ENCODE results near the gene EDN3.

The EDN3 gene

GRCh38 chr20:59350330-59351156, 50.1 kb downstream of the EDN3 start:
- no peak overlapping the region for H2BK15ac ChIP-seq (ENCODE audit: low read length)
- DNase-seq (ENCODE audit: low spot score) = no peak
- H3K14ac ChIP-seq (ENCODE audit: low read length) = no peak overlapping the region
- no peaks in the 10 kb centered on the region for H3K9me3 ChIP-seq (replicated peaks in 1 of 2; ENCODE audit: control insufficient read depth in 2 of 2, insufficient read depth in 1 of 2, low read depth in 1 of 2, low read length in 2 of 2)
- H3K4me2 ChIP-seq (ENCODE audit: insufficient read depth, low read length, poor library complexity, severe bottlenecking) = no peak overlapping the region
- H3K79me1 ChIP-seq (ENCODE audit: low read depth, low read length) = no peaks in the 10 kb centered on the region
- no peak overlapping the region for H4K91ac ChIP-seq (ENCODE audit: low read depth, low read length, poor library complexity)
- no peak overlapping the region for H2BK120ac ChIP-seq (ENCODE audit: low read depth, low read length)
- no peak overlapping the region for H2AK5ac ChIP-seq (ENCODE audit: low read depth, low read length)
- no peaks in the 10 kb centered on the region for H3K4me1 ChIP-seq (ENCODE audit: control insufficient read depth in 2 of 2, insufficient read depth in 1 of 2, low read depth in 1 of 2, low read length in 2 of 2)
- H4K8ac ChIP-seq (ENCODE audit: low read depth, low read length) = no peak overlapping the region
- no peak overlapping the region for H3K4me3 ChIP-seq (ENCODE audit: low read length in 2 of 2)
- no peak overlapping the region for H2AFZ ChIP-seq (ENCODE audit: low read length)
- no peak overlapping the region for H3K4ac ChIP-seq (ENCODE audit: low read length)
- no peaks in the 10 kb centered on the region for H3K36me3 ChIP-seq (replicated peaks in 1 of 2; ENCODE audit: control insufficient read depth in 2 of 2, insufficient read depth in 2 of 2, low read length in 2 of 2)
- no peak overlapping the region for H3K18ac ChIP-seq (ENCODE audit: low read length)
- H3K27ac ChIP-seq (replicated peaks; ENCODE audit: low read length) = no peak overlapping the region
- no peak overlapping the region for H2BK5ac ChIP-seq (ENCODE audit: low read length)
- no CpG with 5 or more reads among the region's 10 CpGs for WGBS, 2 donors (ENCODE audit: extremely low coverage in 2 of 2, insufficient read length in 2 of 2, insufficient replicate concordance in 1 of 2)
- H3K9ac ChIP-seq (ENCODE audit: low read depth, low read length, poor library complexity) = no peak overlapping the region
- H2BK12ac ChIP-seq (ENCODE audit: low read length) = no peak overlapping the region
- H3K27me3 ChIP-seq (ENCODE audit: control insufficient read depth in 3 of 3, insufficient read depth in 3 of 3, low read depth in 1 of 3, low read length in 3 of 3) = no peaks in the 10 kb centered on the region
- no peak overlapping the region for H3K23ac ChIP-seq (ENCODE audit: low read depth, low read length, poor library complexity)

GRCh38 chr20:59351157-59352040, 51.0 kb downstream of the EDN3 start:
- Histone ChIP-seq H3K27ac (replicated peaks; ENCODE audit: low read length) (no peak overlapping the region), H2BK5ac (ENCODE audit: low read length) (no peak overlapping the region), H3K4me2 (ENCODE audit: insufficient read depth, low read length, poor library complexity, severe bottlenecking) (no peak overlapping the region), H2AFZ (ENCODE audit: low read length) (no peak overlapping the region), H4K8ac (ENCODE audit: low read depth, low read length) (no peak overlapping the region), H2AK5ac (ENCODE audit: low read depth, low read length) (no peak overlapping the region), H3K4me1 (ENCODE audit: control insufficient read depth in 2 of 2, insufficient read depth in 1 of 2, low read depth in 1 of 2, low read length in 2 of 2) (no peaks in the 10 kb centered on the region), H3K18ac (ENCODE audit: low read length) (no peak overlapping the region), H3K79me1 (ENCODE audit: low read depth, low read length) (no peaks in the 10 kb centered on the region), H3K23ac (ENCODE audit: low read depth, low read length, poor library complexity) (no peak overlapping the region), H3K9me3 (replicated peaks in 1 of 2; ENCODE audit: control insufficient read depth in 2 of 2, insufficient read depth in 1 of 2, low read depth in 1 of 2, low read length in 2 of 2) (no peaks in the 10 kb centered on the region), H3K4ac (ENCODE audit: low read length) (no peak overlapping the region), H4K91ac (ENCODE audit: low read depth, low read length, poor library complexity) (no peak overlapping the region), H3K36me3 (replicated peaks in 1 of 2; ENCODE audit: control insufficient read depth in 2 of 2, insufficient read depth in 2 of 2, low read length in 2 of 2) (no peaks in the 10 kb centered on the region), H3K4me3 (ENCODE audit: low read length in 2 of 2) (no peak overlapping the region), H3K14ac (ENCODE audit: low read length) (no peak overlapping the region), H2BK120ac (ENCODE audit: low read depth, low read length) (no peak overlapping the region), H2BK15ac (ENCODE audit: low read length) (no peak overlapping the region), H3K27me3 (ENCODE audit: control insufficient read depth in 3 of 3, insufficient read depth in 3 of 3, low read depth in 1 of 3, low read length in 3 of 3) (no peaks in the 10 kb centered on the region), H2BK12ac (ENCODE audit: low read length) (no peak overlapping the region), H3K9ac (ENCODE audit: low read depth, low read length, poor library complexity) (no peak overlapping the region)
- WGBS, 2 donors (ENCODE audit: extremely low coverage in 2 of 2, insufficient read length in 2 of 2, insufficient replicate concordance in 1 of 2) = 100% methylated on average over 1 of the region's 10 CpGs
- no peak for DNase-seq (ENCODE audit: low spot score)

- no peak overlapping the region for H3K18ac ChIP-seq (ENCODE audit: low read length)
- no peak overlapping the region for H3K4me2 ChIP-seq (ENCODE audit: insufficient read depth, low read length, poor library complexity, severe bottlenecking)
- no peak overlapping the region for H4K8ac ChIP-seq (ENCODE audit: low read depth, low read length)
- H3K9me3 ChIP-seq (replicated peaks in 1 of 2; ENCODE audit: control insufficient read depth in 2 of 2, insufficient read depth in 1 of 2, low read depth in 1 of 2, low read length in 2 of 2) = no peaks in the 10 kb centered on the region
- no peak overlapping the region for H2BK12ac ChIP-seq (ENCODE audit: low read length)
- no peak overlapping the region for H2AFZ ChIP-seq (ENCODE audit: low read length)
- no peaks in the 10 kb centered on the region for H3K4me1 ChIP-seq (ENCODE audit: control insufficient read depth in 2 of 2, insufficient read depth in 1 of 2, low read depth in 1 of 2, low read length in 2 of 2)
- no CpG with 5 or more reads among the region's 4 CpGs for WGBS, 2 donors (ENCODE audit: extremely low coverage in 2 of 2, insufficient read length in 2 of 2, insufficient replicate concordance in 1 of 2)
- H3K27ac ChIP-seq (replicated peaks; ENCODE audit: low read length) = no peak overlapping the region
- H3K4me3 ChIP-seq (ENCODE audit: low read length in 2 of 2) = no peak overlapping the region
- H2BK15ac ChIP-seq (ENCODE audit: low read length) = no peak overlapping the region
- no peak overlapping the region for H3K14ac ChIP-seq (ENCODE audit: low read length)
- no peak overlapping the region for H3K9ac ChIP-seq (ENCODE audit: low read depth, low read length, poor library complexity)
- H3K79me1 ChIP-seq (ENCODE audit: low read depth, low read length) = no peaks in the 10 kb centered on the region
- H3K36me3 ChIP-seq (replicated peaks in 1 of 2; ENCODE audit: control insufficient read depth in 2 of 2, insufficient read depth in 2 of 2, low read length in 2 of 2) = no peaks in the 10 kb centered on the region
- no peak overlapping the region for H3K23ac ChIP-seq (ENCODE audit: low read depth, low read length, poor library complexity)
- H4K91ac ChIP-seq (ENCODE audit: low read depth, low read length, poor library complexity) = no peak overlapping the region
- H3K4ac ChIP-seq (ENCODE audit: low read length) = no peak overlapping the region
- H2AK5ac ChIP-seq (ENCODE audit: low read depth, low read length) = no peak overlapping the region
- H2BK5ac ChIP-seq (ENCODE audit: low read length) = no peak overlapping the region
- no peak overlapping the region for H2BK120ac ChIP-seq (ENCODE audit: low read depth, low read length)
- H3K27me3 ChIP-seq (ENCODE audit: control insufficient read depth in 3 of 3, insufficient read depth in 3 of 3, low read depth in 1 of 3, low read length in 3 of 3) = no peaks in the 10 kb centered on the region
- DNase-seq (ENCODE audit: low spot score) = no peak
These were observed 52.1 kb downstream of the EDN3 start for GRCh38 chr20:59352541-59352940.

- H2AK5ac ChIP-seq (ENCODE audit: low read depth, low read length) = no peak overlapping the region
- H2AFZ ChIP-seq (ENCODE audit: low read length) = no peak overlapping the region
- no peak overlapping the region for H4K8ac ChIP-seq (ENCODE audit: low read depth, low read length)
- no peak for DNase-seq (ENCODE audit: low spot score)
- WGBS, 2 donors (ENCODE audit: extremely low coverage in 2 of 2, insufficient read length in 2 of 2, insufficient replicate concordance in 1 of 2) = no CpG with 5 or more reads among the region's 9 CpGs
- no peak overlapping the region for H2BK15ac ChIP-seq (ENCODE audit: low read length)
- H3K27me3 ChIP-seq (ENCODE audit: control insufficient read depth in 3 of 3, insufficient read depth in 3 of 3, low read depth in 1 of 3, low read length in 3 of 3) = no peaks in the 10 kb centered on the region
- no peak overlapping the region for H3K9ac ChIP-seq (ENCODE audit: low read depth, low read length, poor library complexity)
- no peak overlapping the region for H2BK5ac ChIP-seq (ENCODE audit: low read length)
- no peak overlapping the region for H2BK12ac ChIP-seq (ENCODE audit: low read length)
- H3K79me1 ChIP-seq (ENCODE audit: low read depth, low read length) = no peaks in the 10 kb centered on the region
- H3K4me1 ChIP-seq (ENCODE audit: control insufficient read depth in 2 of 2, insufficient read depth in 1 of 2, low read depth in 1 of 2, low read length in 2 of 2) = no peaks in the 10 kb centered on the region
- no peak overlapping the region for H4K91ac ChIP-seq (ENCODE audit: low read depth, low read length, poor library complexity)
- H3K18ac ChIP-seq (ENCODE audit: low read length) = no peak overlapping the region
- no peak overlapping the region for H3K4ac ChIP-seq (ENCODE audit: low read length)
- no peak overlapping the region for H3K4me2 ChIP-seq (ENCODE audit: insufficient read depth, low read length, poor library complexity, severe bottlenecking)
- H3K4me3 ChIP-seq (ENCODE audit: low read length in 2 of 2) = no peak overlapping the region
- no peak overlapping the region for H3K23ac ChIP-seq (ENCODE audit: low read depth, low read length, poor library complexity)
- no peaks in the 10 kb centered on the region for H3K9me3 ChIP-seq (replicated peaks in 1 of 2; ENCODE audit: control insufficient read depth in 2 of 2, insufficient read depth in 1 of 2, low read depth in 1 of 2, low read length in 2 of 2)
- no peak overlapping the region for H3K27ac ChIP-seq (replicated peaks; ENCODE audit: low read length)
- no peak overlapping the region for H2BK120ac ChIP-seq (ENCODE audit: low read depth, low read length)
- no peaks in the 10 kb centered on the region for H3K36me3 ChIP-seq (replicated peaks in 1 of 2; ENCODE audit: control insufficient read depth in 2 of 2, insufficient read depth in 2 of 2, low read length in 2 of 2)
- peak overlapping the region; percentile 59 for H3K14ac ChIP-seq (ENCODE audit: low read length)
These were observed 52.6 kb downstream of the EDN3 start for GRCh38 chr20:59352990-59353389.
